Skeletal muscle tissue (tissue), 4 donors: ENCODE results near the gene PNKP. TPM values are rescaled to one million over a fixed set of nuclear protein-coding genes. Genes with fewer than 3 reads are reported as not detected.

Source experiments
- H3K27ac ChIP-seq: one replicate; pipeline ENCODE4 v1.7.0; 2013; ENCODE audit warnings: mild to moderate bottlenecking, low read depth, low read length, inconsistent platforms
- H3K27me3 ChIP-seq, 3 donors: one replicate each; pipeline ENCODE4 v1.7.0; 2013; ENCODE audit warnings: low read length in 3 of 3; ENCODE audit not compliant: control insufficient read depth in 3 of 3, insufficient read depth in 3 of 3
- H3K36me3 ChIP-seq, 3 donors: one replicate each; pipeline ENCODE4 v1.7.0; 2013; ENCODE audit warnings: low read length in 3 of 3; ENCODE audit not compliant: control insufficient read depth in 3 of 3, insufficient read depth in 3 of 3
- H3K4me1 ChIP-seq, 3 donors: one replicate each; pipeline ENCODE4 v1.7.0; 2013; ENCODE audit warnings: low read length in 3 of 3, mild to moderate bottlenecking in 3 of 3; ENCODE audit not compliant: control insufficient read depth in 3 of 3, insufficient read depth in 3 of 3
- H3K4me3 ChIP-seq, 3 donors: one replicate each; pipeline ENCODE4 v1.7.0; 2013; ENCODE audit warnings: low read length in 3 of 3
- H3K9ac ChIP-seq, 3 donors: one replicate each; pipeline ENCODE4 v1.7.0; 2013; ENCODE audit warnings: low read length in 3 of 3, mild to moderate bottlenecking in 3 of 3, moderate library complexity in 2 of 3, low read depth in 1 of 3
- H3K9me3 ChIP-seq, 3 donors: one replicate each; pipeline ENCODE4 v1.7.0; 2013; ENCODE audit warnings: low read length in 3 of 3; ENCODE audit not compliant: control insufficient read depth in 3 of 3
- total RNA-seq: library from RNA; depleted of rRNA; stranded (reverse); fragments of >200 nt; gene quantifications from one replicate; pipeline ENCODE4 v1.2.3, GENCODE V29; 2014
- donor health status: Osteomylitis.

PNKP gene
- total RNA-seq, 1 donor from 2014 or later: 17.2 TPM

GRCh38 chr19:49890349-49891311 lies 23.3 kb upstream of the PNKP start:
- H3K9me3 ChIP-seq: no peaks in the 10 kb centered on the region
- H3K27ac ChIP-seq: no peak overlapping the region
- H3K4me3 ChIP-seq: peak overlapping the region; percentile 43 to 65 (median 57)
- peaks cover 4 to 23% (median 15%) of the 10 kb centered on the region in 3 donors for H3K36me3 ChIP-seq
- H3K4me1 ChIP-seq: peaks cover 6 to 11% (median 10%) of the 10 kb centered on the region in 3 donors
- peak overlapping the region in 1 of 3 donors; percentile 33 for H3K9ac ChIP-seq
- H3K27me3 ChIP-seq: peaks cover 0 to 9% (median 7%) of the 10 kb centered on the region in 3 donors

GRCh38 chr19:49889687-49890348 lies 22.4 kb upstream of the PNKP start:
- peaks cover 0 to 9% (median 7%) of the 10 kb centered on the region in 3 donors for H3K27me3 ChIP-seq
- peaks cover 9 to 30% (median 17%) of the 10 kb centered on the region in 3 donors for H3K36me3 ChIP-seq
- peak overlapping the region in 1 of 3 donors; percentile 45 for H3K9ac ChIP-seq
- no peaks in the 10 kb centered on the region for H3K9me3 ChIP-seq
- peaks cover 6 to 11% (median 10%) of the 10 kb centered on the region in 3 donors for H3K4me1 ChIP-seq
- H3K27ac ChIP-seq: no peak overlapping the region
- peak overlapping the region; percentile 43 to 65 (median 57) for H3K4me3 ChIP-seq

GRCh38 chr19:49889038-49889686 lies 21.8 kb upstream of the PNKP start:
- Histone ChIP-seq H3K9ac (no peak overlapping the region), H3K4me1 (peaks cover 6 to 11% (median 10%) of the 10 kb centered on the region in 3 donors), H3K27me3 (peaks cover 0 to 9% (median 7%) of the 10 kb centered on the region in 3 donors), H3K36me3 (peaks cover 15 to 36% (median 23%) of the 10 kb centered on the region in 3 donors), H3K9me3 (no peaks in the 10 kb centered on the region), H3K27ac (no peak overlapping the region), H3K4me3 (no peak overlapping the region)

GRCh38 chr19:49888510-49888824 lies 21.1 kb upstream of the PNKP start:
- no peaks in the 10 kb centered on the region for H3K9me3 ChIP-seq
- peaks cover 6 to 11% (median 10%) of the 10 kb centered on the region in 3 donors for H3K4me1 ChIP-seq
- no peak overlapping the region for H3K9ac ChIP-seq
- H3K36me3 ChIP-seq: peaks cover 22 to 43% (median 30%) of the 10 kb centered on the region in 3 donors
- peaks cover 0 to 9% (median 7%) of the 10 kb centered on the region in 3 donors for H3K27me3 ChIP-seq
- no peak overlapping the region for H3K27ac ChIP-seq
- no peak overlapping the region for H3K4me3 ChIP-seq

- H3K27ac ChIP-seq: no peak overlapping the region
- H3K9me3 ChIP-seq: peaks cover 0 to 3% (median 0%) of the 10 kb centered on the region in 3 donors
- peaks cover 0 to 9% (median 7%) of the 10 kb centered on the region in 3 donors for H3K27me3 ChIP-seq
- peaks cover 28 to 49% (median 36%) of the 10 kb centered on the region in 3 donors for H3K36me3 ChIP-seq
- no peak overlapping the region for H3K4me3 ChIP-seq
- H3K4me1 ChIP-seq: peaks cover 6 to 11% (median 10%) of the 10 kb centered on the region in 3 donors
- H3K9ac ChIP-seq: no peak overlapping the region
These were observed 20.5 kb upstream of the PNKP start for GRCh38 chr19:49887665-49888509.

- H3K27ac ChIP-seq: no peak overlapping the region
- no peak overlapping the region for H3K4me3 ChIP-seq
- peaks cover 35 to 57% (median 43%) of the 10 kb centered on the region in 3 donors for H3K36me3 ChIP-seq
- H3K4me1 ChIP-seq: peaks cover 6 to 11% (median 10%) of the 10 kb centered on the region in 3 donors
- no peak overlapping the region for H3K9ac ChIP-seq
- H3K9me3 ChIP-seq: peaks cover 0 to 5% (median 0%) of the 10 kb centered on the region in 3 donors
- peaks cover 0 to 9% (median 7%) of the 10 kb centered on the region in 3 donors for H3K27me3 ChIP-seq
These were observed 19.8 kb upstream of the PNKP start for GRCh38 chr19:49887037-49887664.

GRCh38 chr19:49884760-49885159 lies 17.4 kb upstream of the PNKP start:
- H3K27ac ChIP-seq: no peak overlapping the region
- H3K27me3 ChIP-seq: no peaks in the 10 kb centered on the region
- no peak overlapping the region for H3K4me3 ChIP-seq
- H3K9me3 ChIP-seq: peaks cover 0 to 5% (median 0%) of the 10 kb centered on the region in 3 donors
- peaks cover under 1 to 9% (median 6%) of the 10 kb centered on the region in 3 donors for H3K4me1 ChIP-seq
- H3K36me3 ChIP-seq: peaks cover 59 to 80% (median 66%) of the 10 kb centered on the region in 3 donors
- H3K9ac ChIP-seq: no peak overlapping the region

GRCh38 chr19:49884109-49884508 lies 16.7 kb upstream of the PNKP start:
- no peaks in the 10 kb centered on the region for H3K27me3 ChIP-seq
- H3K27ac ChIP-seq: no peak overlapping the region
- H3K9me3 ChIP-seq: peaks cover 0 to 5% (median 0%) of the 10 kb centered on the region in 3 donors
- H3K9ac ChIP-seq: no peak overlapping the region
- peaks cover 2 to 10% (median 6%) of the 10 kb centered on the region in 3 donors for H3K4me1 ChIP-seq
- no peak overlapping the region for H3K4me3 ChIP-seq
- peaks cover 65 to 86% (median 71%) of the 10 kb centered on the region in 3 donors for H3K36me3 ChIP-seq
